HG03196 (cell line): ENCODE results near the gene PDE9A.

Experiments used
- ATAC-seq: cut with Tn5 transposase; IDR thresholded peaks from one replicate; pipeline ENCODE4 v1.9.1; 2021; ENCODE audit not compliant: unreplicated experiment

Gene PDE9A

GRCh38 chr21:42815217-42815616 lies 161.8 kb downstream of the PDE9A start:
- ATAC-seq, result no peak

GRCh38 chr21:42818328-42818749 lies 164.9 kb downstream of the PDE9A start:
- ATAC-seq, result no peak

- ATAC-seq, result no peak
These were observed 166.6 kb downstream of the PDE9A start for GRCh38 chr21:42819861-42820615.

- ATAC-seq, result no peak
These were observed 167.4 kb downstream of the PDE9A start for GRCh38 chr21:42820616-42821465.
